Measurements from ENCODE around the gene TNFSF12. TPM values are rescaled to one million over a fixed set of nuclear protein-coding genes. Genes with fewer than 3 reads are reported as not detected.
A peak's percentile ranks its signal among the peaks of the same experiment; 100 is the strongest.

Gene TNFSF12
- total RNA-seq, 1 experiment from 2014 or later: 7.1 TPM

DNA sequence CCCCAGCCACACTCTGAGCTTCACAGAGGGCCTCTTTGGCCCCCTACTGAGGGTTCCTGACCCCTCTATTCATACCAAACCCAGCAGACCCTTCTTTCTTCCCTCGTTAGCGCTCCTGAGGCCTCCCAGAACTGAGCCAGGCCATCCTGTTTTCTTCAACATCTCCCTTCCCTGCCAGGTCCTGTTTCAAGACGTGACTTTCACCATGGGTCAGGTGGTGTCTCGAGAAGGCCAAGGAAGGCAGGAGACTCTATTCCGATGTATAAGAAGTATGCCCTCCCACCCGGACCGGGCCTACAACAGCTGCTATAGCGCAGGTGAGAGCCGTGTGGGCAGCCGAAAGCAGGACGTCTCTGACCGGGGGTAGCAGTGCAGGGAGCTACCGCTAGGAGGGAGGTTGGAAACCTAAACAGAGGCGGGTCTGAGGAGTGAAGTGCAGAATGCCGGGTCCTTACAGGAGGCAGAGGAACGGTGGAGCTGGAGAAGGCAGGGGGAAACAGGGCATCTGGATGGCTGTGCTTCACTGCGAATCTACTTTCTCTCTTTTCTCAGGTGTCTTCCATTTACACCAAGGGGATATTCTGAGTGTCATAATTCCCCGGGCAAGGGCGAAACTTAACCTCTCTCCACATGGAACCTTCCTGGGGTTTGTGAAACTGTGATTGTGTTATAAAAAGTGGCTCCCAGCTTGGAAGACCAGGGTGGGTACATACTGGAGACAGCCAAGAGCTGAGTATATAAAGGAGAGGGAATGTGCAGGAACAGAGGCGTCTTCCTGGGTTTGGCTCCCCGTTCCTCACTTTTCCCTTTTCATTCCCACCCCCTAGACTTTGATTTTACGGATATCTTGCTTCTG, 11.5 kb downstream of the TNFSF12 start:
- H3K23ac ChIP-seq (ENCODE audit: insufficient read length, low read depth, low read length): no peak overlapping the region
- peaks cover 15% of the 10 kb centered on the region for H3K79me1 ChIP-seq (ENCODE audit: insufficient read depth, low read depth, low read length, poor library complexity, severe bottlenecking)
- no peak overlapping the region for H3T11ph ChIP-seq (ENCODE audit: low read length)
- H2AFZ ChIP-seq (ENCODE audit: low read length): no peak overlapping the region
- H4K5ac ChIP-seq (ENCODE audit: insufficient read length, low read depth, low read length): no peak overlapping the region
- H3K4ac ChIP-seq (ENCODE audit: low read depth, low read length): no peak overlapping the region
- H3K9me3 ChIP-seq (ENCODE audit: control insufficient read depth, low read depth, low read length): no peaks in the 10 kb centered on the region
- no peaks in the 10 kb centered on the region for H3K9me3 Mint-ChIP-seq
- peak overlapping the region; percentile 90 to 91 for H3K4me3 Mint-ChIP-seq
- TF ChIP-seq, protein P1, sequence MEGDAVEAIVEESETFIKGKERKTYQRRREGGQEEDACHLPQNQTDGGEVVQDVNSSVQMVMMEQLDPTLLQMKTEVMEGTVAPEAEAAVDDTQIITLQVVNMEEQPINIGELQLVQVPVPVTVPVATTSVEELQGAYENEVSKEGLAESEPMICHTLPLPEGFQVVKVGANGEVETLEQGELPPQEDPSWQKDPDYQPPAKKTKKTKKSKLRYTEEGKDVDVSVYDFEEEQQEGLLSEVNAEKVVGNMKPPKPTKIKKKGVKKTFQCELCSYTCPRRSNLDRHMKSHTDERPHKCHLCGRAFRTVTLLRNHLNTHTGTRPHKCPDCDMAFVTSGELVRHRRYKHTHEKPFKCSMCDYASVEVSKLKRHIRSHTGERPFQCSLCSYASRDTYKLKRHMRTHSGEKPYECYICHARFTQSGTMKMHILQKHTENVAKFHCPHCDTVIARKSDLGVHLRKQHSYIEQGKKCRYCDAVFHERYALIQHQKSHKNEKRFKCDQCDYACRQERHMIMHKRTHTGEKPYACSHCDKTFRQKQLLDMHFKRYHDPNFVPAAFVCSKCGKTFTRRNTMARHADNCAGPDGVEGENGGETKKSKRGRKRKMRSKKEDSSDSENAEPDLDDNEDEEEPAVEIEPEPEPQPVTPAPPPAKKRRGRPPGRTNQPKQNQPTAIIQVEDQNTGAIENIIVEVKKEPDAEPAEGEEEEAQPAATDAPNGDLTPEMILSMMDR (conservative IDR thresholded peaks at IDR 0.05): peak; percentile 65
- H2BK15ac ChIP-seq (ENCODE audit: low read depth, low read length): no peak overlapping the region
- no peak overlapping the region for H3K9ac ChIP-seq (ENCODE audit: extremely low read depth, insufficient read length, low read length)
- no peak overlapping the region for H3K14ac ChIP-seq (ENCODE audit: insufficient read depth, low read length)
- DNase-seq: peak; percentile 94
- peak overlapping the region; percentile 92 to 98 (median 97) for H3K27ac Mint-ChIP-seq
- no peak overlapping the region for H3K18ac ChIP-seq (ENCODE audit: insufficient read length, low read depth, low read length)
- H3K56ac ChIP-seq (ENCODE audit: insufficient read length, low read depth, low read length): no peak overlapping the region
- H3K79me2 ChIP-seq (ENCODE audit: insufficient read depth, low read length): peaks cover 8% of the 10 kb centered on the region; the same call in 1 of the 2 replicates
- H3K23me2 ChIP-seq (ENCODE audit: insufficient read length, low read depth, low read length, poor library complexity, severe bottlenecking): peaks cover 9% of the 10 kb centered on the region
- H2BK120ac ChIP-seq (ENCODE audit: low read depth, low read length, poor library complexity, severe bottlenecking): no peak overlapping the region
- no peak overlapping the region for H4K8ac ChIP-seq (replicated peaks; ENCODE audit: insufficient read length, low read depth, low read length)
- H3K4me1 Mint-ChIP-seq: peaks cover 38 to 58% of the 10 kb centered on the region in 2 experiments
- no peak overlapping the region for H4K91ac ChIP-seq (ENCODE audit: insufficient read length, low read depth, low read length)
- H2BK5ac ChIP-seq (ENCODE audit: insufficient read length, low read length): no peak overlapping the region
- H4K20me1 ChIP-seq (ENCODE audit: control insufficient read depth, insufficient read depth, insufficient read length): no peaks in the 10 kb centered on the region
- no peaks in the 10 kb centered on the region for H3K27me3 ChIP-seq (ENCODE audit: insufficient read depth, low read length)
- H3K27ac ChIP-seq (ENCODE audit: insufficient read length, low read depth, low read length): no peak overlapping the region
- no peak overlapping the region for H2BK12ac ChIP-seq (ENCODE audit: insufficient read length, low read depth, low read length)
- WGBS (ENCODE audit: extremely low coverage, insufficient read length, low lambda C conversion rate): no CpG with 5 or more reads among the region's 22 CpGs
- H3K4me1 ChIP-seq (ENCODE audit: insufficient read depth, low read length): 0 out of 2 replicates have a peak, but pooled peaks cover 2% of the 10 kb centered on the region
- peak overlapping the region; percentile 77 for H3K4me2 ChIP-seq (ENCODE audit: insufficient read depth, insufficient read length, low read length)
- no peak overlapping the region for H2AK5ac ChIP-seq (ENCODE audit: insufficient read length, low read length)
- H3K27me3 Mint-ChIP-seq (ENCODE audit: low read depth): no peaks in the 10 kb centered on the region; the same call in 1 of the 2 replicates
- no peak overlapping the region for H2BK20ac ChIP-seq (ENCODE audit: low read depth, low read length, poor library complexity, severe bottlenecking)
- peaks cover 8 to 24% (median 24%) of the 10 kb centered on the region in 3 experiments; a peak in 6 of 7 replicates for H3K36me3 Mint-ChIP-seq (ENCODE audit: insufficient read depth in 1 of 3, low read depth in 3 of 3)

Measured in H9 (cell line).